H1 (cell line): ENCODE measurements around the gene CACNA2D3. TPM values are rescaled to one million over a fixed set of nuclear protein-coding genes. Genes with fewer than 3 reads are reported as not detected.

ENCODE experiments used
- BCL11A ChIP-seq, 2 experiments: IDR thresholded peaks; one replicate each; pipeline ENCODE4 v1.6.1; 2011; ENCODE audit warnings: low read depth in 2 of 2, low read length in 2 of 2, mild to moderate bottlenecking in 2 of 2
- CBX8 ChIP-seq: fragments of 300-800, 300-1000 bp; sonication (generic); IDR thresholded peaks from 2 replicates; pipeline ENCODE4 v1.7.1; 2016; ENCODE audit warnings: low read depth, low read length, borderline replicate concordance
- CTBP2 ChIP-seq: IDR thresholded peaks from 2 replicates; pipeline ENCODE4 v1.7.0; 2011; ENCODE audit warnings: borderline replicate concordance, mild to moderate bottlenecking, moderate library complexity, mixed read lengths, low read length; ENCODE audit not compliant: insufficient read depth, insufficient read length
- SP1 ChIP-seq: IDR thresholded peaks from 2 replicates; pipeline ENCODE4 v1.6.1; 2011; ENCODE audit warnings: low read depth, low read length
- SUZ12 ChIP-seq: fragments of 200-600 bp; sonication (generic); IDR thresholded peaks from 2 replicates; pipeline ENCODE4 v1.6.1; 2012; ENCODE audit warnings: mild to moderate bottlenecking, inconsistent platforms, low read length, moderate library complexity, mixed read lengths
- TEAD4 ChIP-seq: IDR thresholded peaks from 2 replicates; pipeline ENCODE4 v1.6.1; 2012; ENCODE audit warnings: low read depth, low read length, inconsistent platforms, mixed read lengths
- USF2 ChIP-seq: IDR thresholded peaks from 2 replicates; pipeline ENCODE4 v1.6.1; 2011; ENCODE audit warnings: low read length, improper control_type of control experiment
- polyA plus RNA-seq, 7 experiments: library from polyadenylated mRNA; depleted of rRNA in 3 of 7; stranded (reverse) in 5 of 7; unstranded in 2 of 7; fragments of >200 nt in 5 of 7; fragments of 200-250 nt in 2 of 7; gene quantifications; 1 replicate in 5 of 7; 2 replicates in 1 of 7; 4 replicates in 1 of 7; pipeline versions ENCODE4 v1.2.1 to v1.2.3, GENCODE V29; 2011 to 2013; ENCODE audit warnings: missing spikeins in 2 of 7, mixed read lengths in 2 of 7
- total RNA-seq: library from RNA; stranded (reverse); fragmentation: NEBNext Ultra II Directional; extraction: Animal tissue kit (Norgen Biotek cat#: 25700); gene quantifications from 2 replicates; pipeline ENCODE4 v1.2.1, GENCODE V29; 2021

The CACNA2D3 gene
- total and polyA plus RNA-seq, 2 of the 8 experiments (the other 6 are each of a cell fraction or from before 2014, with no cell fraction given): 1.5 to 1.8 TPM

- TF ChIP-seq CTBP2 (no peak), TEAD4 (no peak), SUZ12 (no peak), USF2 (no peak), SP1 (no peak), CBX8 (no peak), BCL11A (IDR thresholded peaks at IDR 0.05; ENCODE audit: low read depth in 2 of 2, low read length in 2 of 2) (no peak)
Observed at GRCh38 chr3:54390582-54390981, 268.2 kb downstream of the CACNA2D3 start (continued).
